Osteocyte (in vitro differentiated cells): Measurements from ENCODE around the gene CDH4. TPM values are rescaled to one million over a fixed set of nuclear protein-coding genes. Genes with fewer than 3 reads are reported as not detected.

Source experiments
- DNase-seq: peaks from one replicate; pipeline ENCODE4 v3.0.0; 2021; ENCODE audit warnings: mixed read lengths; ENCODE audit not compliant: unreplicated experiment; ENCODE audit errors: extremely low spot score
- H3K27ac Mint-ChIP-seq: one replicate; pipeline ENCODE4 v1.8.0; 2021; ENCODE audit warnings: mild to moderate bottlenecking, mixed read lengths; ENCODE audit not compliant: unreplicated experiment
- H3K27me3 Mint-ChIP-seq: one replicate; pipeline ENCODE4 v1.8.0; 2021; ENCODE audit warnings: mixed read lengths; ENCODE audit not compliant: unreplicated experiment
- H3K36me3 Mint-ChIP-seq: one replicate; pipeline ENCODE4 v1.8.0; 2021; ENCODE audit warnings: mixed read lengths; ENCODE audit not compliant: unreplicated experiment
- H3K4me1 Mint-ChIP-seq: one replicate; pipeline ENCODE4 v1.8.0; 2021; ENCODE audit warnings: mixed read lengths; ENCODE audit not compliant: unreplicated experiment
- H3K4me3 Mint-ChIP-seq: one replicate; pipeline ENCODE4 v1.8.0; 2021; ENCODE audit warnings: mild to moderate bottlenecking, moderate library complexity, mixed read lengths; ENCODE audit not compliant: unreplicated experiment
- H3K9me3 Mint-ChIP-seq: one replicate; pipeline ENCODE4 v1.8.0; 2021; ENCODE audit warnings: mixed read lengths; ENCODE audit not compliant: unreplicated experiment
- CTCF ChIP-seq: fragments of 200-600 bp; sonication (generic); IDR thresholded peaks from 2 replicates; pipeline ENCODE4 v1.5.0; 2021; ENCODE audit warnings: antibody characterized with exemption, mild to moderate bottlenecking, moderate library complexity
- total RNA-seq: library from RNA; stranded (reverse); gene quantifications from 2 replicates; pipeline ENCODE4 v1.2.1, GENCODE V29; 2021

The CDH4 gene
- total RNA-seq, 1 donor from 2014 or later = 1.3 TPM

- Mint-ChIP-seq H3K4me3 (no peak overlapping the region), H3K27me3 (peaks cover 10% of the 10 kb centered on the region), H3K9me3 (no peaks in the 10 kb centered on the region), H3K36me3 (no peaks in the 10 kb centered on the region), H3K4me1 (peaks cover 16% of the 10 kb centered on the region), H3K27ac (no peak overlapping the region)
- no peak for DNase-seq
- no peak for TF ChIP-seq CTCF
These were observed 183.2 kb downstream of the CDH4 start for GRCh38 chr20:61435184-61435822.

GRCh38 chr20:61435823-61436220 lies 183.8 kb downstream of the CDH4 start:
- peaks cover 7% of the 10 kb centered on the region for H3K27me3 Mint-ChIP-seq
- TF ChIP-seq CTCF = no peak
- no peak overlapping the region for H3K4me3 Mint-ChIP-seq
- no peaks in the 10 kb centered on the region for H3K9me3 Mint-ChIP-seq
- peaks cover 16% of the 10 kb centered on the region for H3K4me1 Mint-ChIP-seq
- H3K36me3 Mint-ChIP-seq = no peaks in the 10 kb centered on the region
- DNase-seq = no peak
- H3K27ac Mint-ChIP-seq = no peak overlapping the region

- Mint-ChIP-seq H3K9me3 (no peaks in the 10 kb centered on the region), H3K4me3 (no peak overlapping the region), H3K27me3 (peaks cover 6% of the 10 kb centered on the region), H3K4me1 (peaks cover 16% of the 10 kb centered on the region), H3K27ac (no peak overlapping the region), H3K36me3 (no peaks in the 10 kb centered on the region)
- no peak for TF ChIP-seq CTCF
- no peak for DNase-seq
These were observed 184.2 kb downstream of the CDH4 start for GRCh38 chr20:61436283-61436666.

GRCh38 chr20:61436667-61437279 lies 184.7 kb downstream of the CDH4 start:
- Mint-ChIP-seq H3K27me3 (peaks cover 6% of the 10 kb centered on the region), H3K4me1 (peaks cover 16% of the 10 kb centered on the region), H3K9me3 (no peaks in the 10 kb centered on the region), H3K36me3 (no peaks in the 10 kb centered on the region), H3K27ac (peak overlapping the region; percentile 40), H3K4me3 (no peak overlapping the region)
- TF ChIP-seq CTCF = no peak
- DNase-seq = no peak

GRCh38 chr20:61437280-61438206 lies 185.5 kb downstream of the CDH4 start:
- peak overlapping the region; percentile 40 for H3K27ac Mint-ChIP-seq
- no peak for TF ChIP-seq CTCF
- no peaks in the 10 kb centered on the region for H3K9me3 Mint-ChIP-seq
- peaks cover 21% of the 10 kb centered on the region for H3K4me1 Mint-ChIP-seq
- DNase-seq = no peak
- no peak overlapping the region for H3K4me3 Mint-ChIP-seq
- peaks cover 6% of the 10 kb centered on the region for H3K27me3 Mint-ChIP-seq
- H3K36me3 Mint-ChIP-seq = no peaks in the 10 kb centered on the region
